ENCODE data around the gene SALL1. TPM values are rescaled to one million over a fixed set of nuclear protein-coding genes. Genes with fewer than 3 reads are reported as not detected.

SALL1 gene
- total and polyA plus RNA-seq, 2 donors (not counting 3 experiments of a cell fraction or from before 2014, with no cell fraction given): not detected

DNA sequence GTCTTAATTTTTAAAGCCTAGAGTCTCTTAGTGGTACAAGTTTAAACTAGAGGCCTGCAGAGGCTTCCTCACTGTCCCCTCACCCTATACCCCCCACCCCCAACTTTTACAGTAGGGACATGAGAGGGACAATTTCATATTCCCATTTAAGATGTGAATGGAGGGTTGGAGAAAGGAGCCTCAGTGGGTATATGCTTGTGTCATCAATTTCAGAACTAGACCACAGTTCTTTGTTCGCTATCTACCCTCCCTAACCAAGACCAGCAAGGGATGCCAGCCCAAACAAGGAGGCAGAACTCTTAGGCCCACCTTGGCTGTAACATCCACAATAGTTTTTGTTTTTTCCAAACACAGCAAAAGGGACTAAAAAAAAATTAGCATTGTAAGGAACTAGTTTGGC, 14.0 kb upstream of the SALL1 start:
- Histone ChIP-seq H3K27me3 (ENCODE audit: control insufficient read depth in 2 of 2, insufficient read depth in 2 of 2, low read length in 2 of 2) (no peaks in the 10 kb centered on the region), H3K9ac (replicated peaks; ENCODE audit: extremely low read depth, insufficient read depth, low read length) (no peak overlapping the region), H3K4me2 (ENCODE audit: insufficient read depth, low read length) (no peak overlapping the region), H3K9me1 (replicated peaks; ENCODE audit: control insufficient read depth, extremely low read depth, insufficient read depth, low read length) (no peaks in the 10 kb centered on the region), H2AFZ (ENCODE audit: low read depth, low read length) (no peak overlapping the region), H3K27ac (ENCODE audit: insufficient read depth, low read depth, low read length) (no peak overlapping the region), H3K36me3 (ENCODE audit: control insufficient read depth in 2 of 2, extremely low read depth in 1 of 2, insufficient read depth in 2 of 2, low read length in 2 of 2) (no peaks in the 10 kb centered on the region), H3K4me1 (ENCODE audit: control insufficient read depth, extremely low read depth, insufficient read depth, low read length) (no peaks in the 10 kb centered on the region), H4K20me1 (replicated peaks; ENCODE audit: control insufficient read depth, extremely low read depth, insufficient read depth, low read length) (no peaks in the 10 kb centered on the region), H3K79me2 (ENCODE audit: control insufficient read depth, insufficient read depth, low read length) (no peaks in the 10 kb centered on the region), H3K9me3 (replicated peaks; ENCODE audit: control insufficient read depth, insufficient read depth, low read length) (no peaks in the 10 kb centered on the region), H3K4me3 (replicated peaks in 1 of 3; ENCODE audit: insufficient read depth in 1 of 3, low read depth in 1 of 3, low read length in 3 of 3) (no peak overlapping the region)
- FAIRE-seq: no peak
- POLR2A ChIA-PET: no interaction called here
- no TSS peak for BruUV-seq (replicated peaks)
- CTCF ChIA-PET: no interaction called here
- no peak for TF ChIP-seq MAX (IDR thresholded peaks at IDR 0.05; ENCODE audit: insufficient read depth, insufficient read length)
- TF ChIP-seq GATA2 (IDR thresholded peaks at IDR 0.05; ENCODE audit: insufficient read depth, insufficient read length, low read depth, low read length): no peak
- TF ChIP-seq MYC (IDR thresholded peaks at IDR 0.05; ENCODE audit: low read depth, low read length): no peak
- TF ChIP-seq FOS (IDR thresholded peaks at IDR 0.05; ENCODE audit: borderline replicate concordance, insufficient read depth, low read length): no peak
- no peak for TF ChIP-seq POLR2AphosphoS5 (IDR thresholded peaks at IDR 0.05; ENCODE audit: insufficient read depth, low read depth, low read length)
- no peak for TF ChIP-seq POLR2A (IDR thresholded peaks at IDR 0.05; ENCODE audit: low read depth, low read length)
- no peak for TF ChIP-seq CTCF (IDR thresholded peaks at IDR 0.05; ENCODE audit: extremely low read depth in 1 of 2, insufficient read depth in 1 of 2, low read depth in 1 of 2, low read length in 2 of 2)
- TF ChIP-seq EZH2 (IDR thresholded peaks at IDR 0.05; ENCODE audit: borderline replicate concordance, low read depth, low read length, severe bottlenecking): no peak
- TF ChIP-seq JUN (IDR thresholded peaks at IDR 0.05; ENCODE audit: borderline replicate concordance, insufficient read depth, insufficient read length, low read depth): no peak
- no peak for DNase-seq (ENCODE audit: low read depth, low spot score)
- dilution Hi-C loops (cut with MboI; ENCODE audit: extremely low pct_ligation_motif_present, low sequenced_read_pairs): no loop called here
- intact Hi-C loops (cut with micrococcal nuclease): no loop called here
